CD8-positive, alpha-beta memory T cell (primary cell): ENCODE measurements around the gene SMAD9. TPM values are rescaled to one million over a fixed set of nuclear protein-coding genes. Genes with fewer than 3 reads are reported as not detected.

Experiments
- CTCF ChIA-PET: fragments of 350-600 bp; sonication (Branson Sonifier 250); formaldehyde crosslinking; loops from one replicate; lab custom pipeline; 2021; ENCODE audit warnings: antibody characterized with exemption; lab: Charles Lee
- POLR2A ChIA-PET: fragments of 350-600 bp; sonication (Branson Sonifier 250); formaldehyde crosslinking; loops from one replicate; lab custom pipeline; 2021; ENCODE audit warnings: antibody characterized with exemption; lab: Charles Lee
- DNase-seq, 5 donors: peaks; one replicate each; pipeline versions ENCODE4 v3.0.0 to v3.0.0-alpha.2; 2020 to 2022; ENCODE audit warnings: mixed read lengths in 1 of 5
- H3K27ac ChIP-seq: one replicate; pipeline ENCODE4 v1.7.0; 2013; ENCODE audit warnings: low read depth, mild to moderate bottlenecking, low read length, moderate library complexity
- H3K27me3 ChIP-seq: 2 replicates; pipeline ENCODE4 v1.7.0; 2013; ENCODE audit warnings: low read length, mild to moderate bottlenecking; ENCODE audit not compliant: insufficient read depth, poor library complexity, severe bottlenecking
- H3K36me3 ChIP-seq: 2 replicates; pipeline ENCODE4 v1.7.0; 2013; ENCODE audit warnings: mild to moderate bottlenecking, low read length, moderate library complexity; ENCODE audit not compliant: insufficient read depth
- H3K4me1 ChIP-seq: 2 replicates; pipeline ENCODE4 v1.7.0; 2013; ENCODE audit warnings: mild to moderate bottlenecking, low read length, moderate library complexity; ENCODE audit not compliant: insufficient read depth
- H3K4me3 ChIP-seq: 2 replicates; pipeline ENCODE4 v1.7.0; 2013; ENCODE audit warnings: mild to moderate bottlenecking, low read length
- H3K9me3 ChIP-seq: 2 replicates; pipeline ENCODE4 v1.7.0; 2013; ENCODE audit warnings: mild to moderate bottlenecking, low read length
- H3K27ac Mint-ChIP-seq, 8 donors: one replicate each; pipeline ENCODE4 v1.8.0; 2020 to 2021; ENCODE audit warnings: mixed read lengths in 8 of 8, mild to moderate bottlenecking in 6 of 8, inconsistent platforms in 3 of 8, moderate library complexity in 3 of 8
- H3K27me3 Mint-ChIP-seq, 2 donors: one replicate each; pipeline ENCODE4 v1.8.0; 2020 to 2021; ENCODE audit warnings: mixed read lengths in 2 of 2, mild to moderate bottlenecking in 1 of 2, moderate library complexity in 1 of 2
- H3K36me3 Mint-ChIP-seq, 3 donors: one replicate each; pipeline ENCODE4 v1.8.0; 2020 to 2021; ENCODE audit warnings: mixed read lengths in 3 of 3, inconsistent platforms in 1 of 3, mild to moderate bottlenecking in 1 of 3
- H3K4me1 Mint-ChIP-seq, 3 donors: one replicate each; pipeline ENCODE4 v1.8.0; 2020 to 2021; ENCODE audit warnings: mixed read lengths in 3 of 3, inconsistent platforms in 1 of 3, mild to moderate bottlenecking in 1 of 3
- H3K4me3 Mint-ChIP-seq, 7 donors: one replicate each; pipeline ENCODE4 v1.8.0; 2020 to 2021; ENCODE audit warnings: mixed read lengths in 7 of 7, mild to moderate bottlenecking in 6 of 7, moderate library complexity in 4 of 7, inconsistent platforms in 2 of 7
- H3K9me3 Mint-ChIP-seq, 5 donors: one replicate each; pipeline ENCODE4 v1.8.0; 2020 to 2022; ENCODE audit warnings: mixed read lengths in 5 of 5, mild to moderate bottlenecking in 3 of 5, moderate library complexity in 2 of 5, inconsistent platforms in 1 of 5
- polyA plus RNA-seq: library from polyadenylated mRNA; unstranded; fragments of 300-500 nt; fragmentation: Illumina TruSeq; gene quantifications from one replicate; pipeline ENCODE4 v1.2.3, GENCODE V29; 2021
- total RNA-seq, 2 experiments: library from RNA; stranded (reverse); gene quantifications; one replicate each; pipeline ENCODE4 v1.2.3, GENCODE V29; 2021

SMAD9 gene
- total and polyA plus RNA-seq, 3 experiments from 2014 or later: not detected

DNA sequence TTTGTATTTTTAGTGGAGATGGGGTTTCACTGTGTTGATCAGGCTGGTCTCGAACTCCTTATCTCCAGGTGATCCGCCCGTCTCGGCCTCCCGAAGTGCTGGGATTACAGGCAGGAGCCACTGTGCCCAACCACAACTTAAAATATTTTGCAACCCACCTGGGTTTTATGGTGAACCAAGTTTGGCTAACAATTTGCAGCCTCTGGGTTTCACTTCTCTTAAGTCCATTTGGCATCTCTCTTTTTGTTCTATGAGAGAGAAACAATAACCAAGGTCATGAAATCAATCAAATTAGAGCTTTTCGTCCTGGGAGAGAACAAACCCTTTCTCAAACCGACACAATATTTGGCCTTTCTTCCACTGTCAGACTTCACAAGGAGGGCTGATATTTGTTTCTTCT is 5.6 kb upstream of the SMAD9 start:
- H3K36me3 ChIP-seq: no peaks in the 10 kb centered on the region
- DNase-seq: no peak
- Mint-ChIP-seq H3K4me3 (no peak overlapping the region), H3K27me3 (peaks cover 7 to 49% of the 10 kb centered on the region in 2 donors), H3K36me3 (no peaks in the 10 kb centered on the region), H3K27ac (no peak overlapping the region), H3K9me3 (peaks cover 0 to 2% (median 0%) of the 10 kb centered on the region in 5 donors), H3K4me1 (peaks cover 0 to 5% (median 2%) of the 10 kb centered on the region in 3 donors)
- H3K4me3 ChIP-seq: no peak overlapping the region
- POLR2A ChIA-PET: no interaction called here
- H3K27me3 ChIP-seq: peaks cover 5% of the 10 kb centered on the region
- H3K9me3 ChIP-seq: no peaks in the 10 kb centered on the region
- no peaks in the 10 kb centered on the region for H3K4me1 ChIP-seq
- CTCF ChIA-PET: no interaction called here
- no peak overlapping the region for H3K27ac ChIP-seq

DNA sequence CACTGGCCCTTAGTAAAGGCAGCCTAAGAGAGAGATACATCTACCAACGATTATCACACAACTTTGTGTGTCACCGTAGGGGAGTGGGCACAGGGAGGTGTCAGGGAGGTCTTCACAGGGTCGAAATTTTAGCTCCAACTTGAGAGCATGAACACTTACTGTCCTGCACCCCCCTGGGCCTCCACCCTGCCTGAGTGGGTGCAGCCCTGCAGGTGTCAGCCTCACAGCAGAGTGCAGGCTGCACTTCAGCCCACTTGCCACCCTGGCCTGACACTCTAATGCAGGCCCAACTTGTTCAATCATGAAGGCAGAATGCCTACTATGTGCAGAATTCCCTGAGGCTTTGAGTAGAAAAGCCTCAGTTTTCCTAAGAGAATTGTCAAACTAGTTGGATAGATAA is 4.0 kb upstream of the SMAD9 start:
- H3K27ac ChIP-seq: no peak overlapping the region
- no peaks in the 10 kb centered on the region for H3K9me3 ChIP-seq
- H3K36me3 ChIP-seq: no peaks in the 10 kb centered on the region
- POLR2A ChIA-PET: no interaction called here
- H3K4me3 ChIP-seq: no peak overlapping the region
- H3K4me3 Mint-ChIP-seq: no peak overlapping the region
- H3K9me3 Mint-ChIP-seq: peaks cover 0 to 2% (median 0%) of the 10 kb centered on the region in 5 donors
- H3K27me3 Mint-ChIP-seq: peaks cover 13 to 50% of the 10 kb centered on the region in 2 donors
- CTCF ChIA-PET: no interaction called here
- H3K4me1 ChIP-seq: no peaks in the 10 kb centered on the region
- H3K4me1 Mint-ChIP-seq: peaks cover 3 to 8% (median 6%) of the 10 kb centered on the region in 3 donors
- H3K27me3 ChIP-seq: peaks cover 5% of the 10 kb centered on the region
- DNase-seq: no peak
- H3K27ac Mint-ChIP-seq: no peak overlapping the region
- H3K36me3 Mint-ChIP-seq: no peaks in the 10 kb centered on the region

DNA sequence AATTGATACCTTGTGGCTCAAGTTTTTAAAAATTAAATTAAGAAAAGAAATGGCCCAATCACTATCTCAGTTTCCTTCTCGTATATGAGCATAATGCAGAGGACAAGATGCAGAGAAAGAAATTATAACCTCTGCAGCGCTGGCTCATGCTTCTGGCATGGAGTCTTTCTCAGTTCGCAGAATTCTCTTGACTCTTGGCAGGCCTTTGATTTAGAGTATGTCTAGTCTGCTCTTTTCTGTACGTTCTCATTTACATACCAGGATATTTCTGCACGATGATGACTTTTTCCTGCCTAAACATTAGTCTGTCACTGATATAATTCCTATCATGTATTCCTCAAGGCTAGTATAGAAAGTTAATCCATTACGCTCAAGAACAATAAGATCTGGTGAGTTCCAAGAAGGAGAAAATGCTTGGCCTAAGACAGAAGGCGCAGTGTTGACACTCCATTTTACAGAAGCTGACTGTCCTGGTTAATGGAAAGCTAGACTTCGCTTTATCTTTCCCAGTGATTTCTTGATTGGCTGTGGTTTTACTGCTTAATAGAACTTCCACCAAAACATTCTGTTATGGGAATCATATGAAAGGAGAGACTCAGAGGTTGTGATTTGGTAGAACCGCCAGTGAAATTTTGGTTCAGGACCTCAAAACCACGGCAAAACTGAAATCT is 1.7 kb upstream of the SMAD9 start:
- H3K27ac ChIP-seq: no peak overlapping the region
- H3K36me3 Mint-ChIP-seq: no peaks in the 10 kb centered on the region
- POLR2A ChIA-PET: no interaction called here

DNA sequence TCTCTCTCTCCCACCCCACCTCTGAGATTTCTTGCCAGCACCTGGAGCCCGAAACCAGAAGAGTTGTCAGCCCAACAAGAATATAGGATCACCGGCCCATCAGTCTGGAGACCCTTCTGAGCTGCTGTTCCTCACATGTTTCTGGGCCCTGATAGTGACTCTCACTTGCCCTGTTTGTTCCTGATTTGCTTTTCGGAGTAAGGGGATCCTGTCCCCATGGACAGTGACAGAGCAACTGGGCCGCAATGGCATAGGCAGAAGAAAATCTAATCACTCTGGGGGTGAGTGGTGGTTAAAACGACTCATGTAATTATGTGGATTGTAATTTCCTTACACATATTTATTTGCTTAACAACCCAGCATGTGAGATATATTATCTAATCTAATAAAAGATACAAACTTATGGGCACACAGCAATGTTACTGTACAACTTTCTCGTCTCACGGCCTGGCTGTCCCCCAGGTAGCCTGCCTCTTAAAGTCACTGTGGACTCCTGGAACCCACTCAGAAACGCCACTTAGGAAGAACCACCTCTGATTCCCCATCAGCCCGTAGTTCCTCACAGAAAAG is 663 bp upstream of the SMAD9 start:
- POLR2A ChIA-PET: no interaction called here
- Mint-ChIP-seq H3K4me1 (peaks cover 6 to 12% (median 6%) of the 10 kb centered on the region in 3 donors), H3K9me3 (no peaks in the 10 kb centered on the region), H3K36me3 (no peaks in the 10 kb centered on the region), H3K27ac (peak overlapping the region in 2 of 8 donors; percentile 12 to 17), H3K4me3 (peak overlapping the region; percentile 58 to 84 (median 71)), H3K27me3 (peaks cover 23 to 70% of the 10 kb centered on the region in 2 donors)
- CTCF ChIA-PET: no interaction called here
- Histone ChIP-seq H3K36me3 (no peaks in the 10 kb centered on the region), H3K9me3 (no peaks in the 10 kb centered on the region), H3K4me3 (no peak overlapping the region), H3K27me3 (peaks cover 9% of the 10 kb centered on the region), H3K4me1 (no peaks in the 10 kb centered on the region), H3K27ac (no peak overlapping the region)
- DNase-seq: no peak

More for the DNA sequence above, 1.7 kb upstream of the SMAD9 start:
- no peak for DNase-seq
- CTCF ChIA-PET: no interaction called here
- Mint-ChIP-seq H3K9me3 (no peaks in the 10 kb centered on the region), H3K27me3 (peaks cover 21 to 61% of the 10 kb centered on the region in 2 donors), H3K4me1 (peaks cover 6 to 12% (median 6%) of the 10 kb centered on the region in 3 donors), H3K4me3 (peak overlapping the region in 2 of 7 donors; percentile 0 to 30), H3K27ac (no peak overlapping the region)
- H3K36me3 ChIP-seq: no peaks in the 10 kb centered on the region
- peaks cover 9% of the 10 kb centered on the region for H3K27me3 ChIP-seq
- no peaks in the 10 kb centered on the region for H3K9me3 ChIP-seq
- no peak overlapping the region for H3K4me3 ChIP-seq
- no peaks in the 10 kb centered on the region for H3K4me1 ChIP-seq

DNA sequence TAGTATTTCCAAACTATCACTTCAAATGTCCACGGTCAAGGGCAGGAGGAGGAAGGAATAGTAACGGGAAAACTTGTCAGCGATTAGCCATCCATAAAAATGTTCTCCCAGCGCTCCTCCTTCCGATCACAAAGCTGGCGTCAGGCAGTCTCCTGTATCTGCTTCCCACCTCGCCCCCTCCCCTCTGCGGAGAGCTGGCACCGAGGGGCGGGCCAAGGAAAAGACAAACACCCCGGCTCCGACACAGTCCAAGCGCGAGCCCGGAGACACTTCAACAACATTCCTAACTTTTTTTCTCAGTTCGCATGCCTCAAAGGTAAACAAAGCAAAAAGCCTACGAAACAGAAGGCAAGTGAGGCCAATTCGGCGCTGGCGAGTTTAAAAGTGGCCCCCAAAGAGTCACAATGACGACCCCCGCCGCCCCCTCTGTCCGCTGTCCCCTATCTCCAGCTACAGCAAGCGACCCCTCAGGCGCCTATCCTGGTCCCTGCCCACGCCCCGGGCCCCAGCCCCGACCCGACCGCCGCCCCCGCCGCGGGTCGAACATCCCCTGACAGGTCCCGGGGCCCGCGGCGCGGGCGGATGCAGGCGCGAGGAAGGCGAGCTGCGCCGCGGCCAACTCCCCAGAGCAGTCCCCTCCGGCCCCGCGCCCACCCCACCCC is 736 bp downstream of the SMAD9 start:
- peaks cover 9% of the 10 kb centered on the region for H3K27me3 ChIP-seq
- ChIA-PET POLR2A (no interaction called here), CTCF (no interaction called here)
- no peaks in the 10 kb centered on the region for H3K36me3 ChIP-seq
- no peak overlapping the region for H3K27ac Mint-ChIP-seq
- no peaks in the 10 kb centered on the region for H3K9me3 Mint-ChIP-seq
- peaks cover 6 to 12% (median 6%) of the 10 kb centered on the region in 3 donors for H3K4me1 Mint-ChIP-seq
- no peak overlapping the region for H3K4me3 ChIP-seq
- no peak for DNase-seq
- no peaks in the 10 kb centered on the region for H3K36me3 Mint-ChIP-seq
- peak overlapping the region in 6 of 7 donors; percentile 28 to 52 (median 32) for H3K4me3 Mint-ChIP-seq
- H3K27me3 Mint-ChIP-seq: peaks cover 25 to 76% of the 10 kb centered on the region in 2 donors
- H3K4me1 ChIP-seq: no peaks in the 10 kb centered on the region
- H3K9me3 ChIP-seq: no peaks in the 10 kb centered on the region
- H3K27ac ChIP-seq: no peak overlapping the region

DNA sequence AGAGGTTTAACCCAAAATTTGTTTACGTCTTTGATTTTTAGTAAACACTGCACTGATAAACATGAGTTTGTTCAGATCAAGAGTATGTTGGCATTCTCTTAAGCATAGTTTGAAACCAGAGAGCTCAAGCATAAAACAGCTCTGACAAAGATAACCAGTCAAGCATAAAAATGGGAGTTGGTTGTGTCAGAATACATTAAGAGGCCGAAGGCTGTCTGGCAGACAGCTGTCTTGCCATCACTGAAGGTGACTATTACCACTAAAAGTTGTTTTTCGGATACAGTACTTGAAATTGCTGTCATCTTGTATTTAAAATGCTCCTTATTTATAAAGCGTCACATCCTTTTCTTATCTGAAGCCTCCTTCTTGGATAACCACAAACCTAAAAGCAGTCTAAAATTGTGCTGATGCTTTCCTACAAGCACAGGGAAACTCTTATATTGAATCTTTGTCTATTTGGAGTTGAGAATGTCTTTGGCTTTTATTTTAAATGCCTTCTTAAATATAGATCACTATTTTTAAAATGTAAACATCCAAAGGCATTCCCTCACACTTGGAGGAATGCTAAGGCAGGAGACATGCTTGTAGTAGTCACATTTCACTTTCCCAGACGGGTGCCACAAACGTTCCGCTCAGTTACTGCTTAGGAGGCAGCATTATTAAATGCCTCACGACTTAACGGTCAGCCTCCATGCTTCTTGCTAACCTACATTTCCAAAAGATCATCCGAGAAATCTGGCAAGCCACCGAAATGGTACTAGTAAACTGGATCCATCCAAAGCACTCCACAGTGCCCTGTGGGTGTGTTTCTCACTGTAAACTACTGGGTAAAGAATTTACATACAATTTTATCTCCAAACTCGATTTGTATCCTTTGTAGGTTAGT is 1.5 kb downstream of the SMAD9 start:
- peak overlapping the region in 1 of 8 donors; percentile 26 for H3K27ac Mint-ChIP-seq
- H3K4me3 ChIP-seq: no peak overlapping the region
- peaks cover 6 to 12% (median 6%) of the 10 kb centered on the region in 3 donors for H3K4me1 Mint-ChIP-seq
- H3K9me3 Mint-ChIP-seq: no peaks in the 10 kb centered on the region
- CTCF ChIA-PET: no interaction called here
- no peak overlapping the region for H3K27ac ChIP-seq
- H3K4me1 ChIP-seq: no peaks in the 10 kb centered on the region
- DNase-seq: no peak
- H3K27me3 Mint-ChIP-seq: peaks cover 31 to 72% of the 10 kb centered on the region in 2 donors
- peak overlapping the region in 6 of 7 donors; percentile 28 to 52 (median 34) for H3K4me3 Mint-ChIP-seq
- POLR2A ChIA-PET: no interaction called here
- no peaks in the 10 kb centered on the region for H3K36me3 Mint-ChIP-seq
- H3K36me3 ChIP-seq: no peaks in the 10 kb centered on the region
- peaks cover 3% of the 10 kb centered on the region for H3K27me3 ChIP-seq
- no peaks in the 10 kb centered on the region for H3K9me3 ChIP-seq

DNA sequence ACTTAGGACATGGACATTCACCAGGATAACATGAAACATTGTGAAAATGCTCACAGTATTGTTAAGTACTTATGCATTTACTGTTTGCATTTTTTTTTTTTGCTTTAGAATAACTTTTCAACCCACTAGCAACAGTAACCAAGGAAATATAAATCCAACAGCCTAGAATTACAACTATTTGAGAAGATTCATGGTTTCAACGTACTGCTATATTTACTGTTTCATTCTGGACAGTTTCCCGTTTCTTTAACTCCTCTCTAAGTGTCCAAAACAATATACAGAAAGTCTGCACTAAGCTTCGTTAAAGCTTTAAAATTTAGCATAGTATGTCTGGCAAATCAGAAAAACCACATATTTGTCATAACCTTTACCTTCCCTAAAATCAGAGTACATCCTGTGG is 2.7 kb downstream of the SMAD9 start:
- peaks cover 3% of the 10 kb centered on the region for H3K27me3 ChIP-seq

More for the DNA sequence above, 2.7 kb downstream of the SMAD9 start:
- Mint-ChIP-seq H3K27me3 (peaks cover 31 to 63% of the 10 kb centered on the region in 2 donors), H3K4me3 (no peak overlapping the region), H3K27ac (no peak overlapping the region), H3K4me1 (peaks cover 6 to 12% (median 6%) of the 10 kb centered on the region in 3 donors), H3K36me3 (no peaks in the 10 kb centered on the region), H3K9me3 (no peaks in the 10 kb centered on the region)
- Histone ChIP-seq H3K4me3 (no peak overlapping the region), H3K4me1 (no peaks in the 10 kb centered on the region), H3K27ac (no peak overlapping the region), H3K9me3 (no peaks in the 10 kb centered on the region), H3K36me3 (no peaks in the 10 kb centered on the region)
- CTCF ChIA-PET: no interaction called here
- DNase-seq: no peak
- POLR2A ChIA-PET: no interaction called here
